Smooth muscle cell (in vitro differentiated cells): ENCODE data around the gene ALK. TPM values are rescaled to one million over a fixed set of nuclear protein-coding genes. Genes with fewer than 3 reads are reported as not detected.

ENCODE experiments used
- DNase-seq: peaks from one replicate; lab custom pipeline; 2025; ENCODE audit not compliant: unreplicated experiment; lab: John Stamatoyannopoulos, UW
- H2AFZ ChIP-seq: fragments of 200-600 bp; sonication (generic); 2 replicates; pipeline ENCODE4 v1.6.0; 2016; ENCODE audit warnings: antibody characterized with exemption, low read depth, mild to moderate bottlenecking
- H3F3A ChIP-seq: fragments of 200-600 bp; sonication (generic); 2 replicates; pipeline ENCODE4 v1.6.0; 2017; ENCODE audit warnings: antibody characterized with exemption, low read depth
- H3K27ac ChIP-seq: fragments of 200-600 bp; sonication (generic); 2 replicates; pipeline ENCODE4 v1.5.1; 2016; ENCODE audit warnings: low read depth, mild to moderate bottlenecking
- H3K27me3 ChIP-seq: fragments of 200-600 bp; sonication (generic); 2 replicates; pipeline ENCODE4 v1.6.1; 2016; ENCODE audit warnings: low read depth, mild to moderate bottlenecking
- H3K36me3 ChIP-seq: fragments of 200-600 bp; sonication (generic); 2 replicates; pipeline ENCODE4 v1.5.1; 2016; ENCODE audit warnings: low read depth
- H3K4me1 ChIP-seq: fragments of 200-600 bp; sonication (generic); 2 replicates; pipeline ENCODE4 v1.5.1; 2016; ENCODE audit warnings: low read depth
- H3K4me2 ChIP-seq: fragments of 200-600 bp; sonication (generic); 2 replicates; pipeline ENCODE4 v1.6.0; 2016; ENCODE audit warnings: mild to moderate bottlenecking
- H3K4me3 ChIP-seq: fragments of 200-600 bp; sonication (generic); 2 replicates; pipeline ENCODE4 v1.5.1; 2016; ENCODE audit warnings: mild to moderate bottlenecking
- H3K79me2 ChIP-seq: fragments of 200-600 bp; sonication (generic); 2 replicates; pipeline ENCODE4 v1.6.0; 2016; ENCODE audit warnings: low read depth, mild to moderate bottlenecking
- H3K9ac ChIP-seq: fragments of 200-600 bp; sonication (generic); 2 replicates; pipeline ENCODE4 v1.6.0; 2016; ENCODE audit warnings: low read depth
- H3K9me3 ChIP-seq: fragments of 200-600 bp; sonication (generic); replicated peaks from 2 replicates; pipeline ENCODE4 v1.5.1; 2016; ENCODE audit warnings: low read depth
- H4K20me1 ChIP-seq: fragments of 200-600 bp; sonication (generic); 2 replicates; pipeline ENCODE4 v1.6.0; 2016; ENCODE audit warnings: low read depth
- WGBS: methylation state at CpG from one replicate; pipeline ENCODE4 v1.1.7; 2016; ENCODE audit warnings: low lambda C conversion rate; 5-methylcytosine and 5-hydroxymethylcytosine counted together
- polyA plus RNA-seq: library from polyadenylated mRNA; unstranded; fragments of >200 nt; fragmentation: Nextera tagmentation; extraction: Ambion mirVana; gene quantifications from 2 replicates; pipeline ENCODE4 v1.2.1, GENCODE V29; 2016
- total RNA-seq: library from RNA; depleted of rRNA; stranded (reverse); fragments of >200 nt; gene quantifications from 2 replicates; pipeline ENCODE4 v1.2.3, GENCODE V29; 2014
- TF ChIP-seq, protein P1 (sequence below): fragments of 200-600 bp; sonication (generic); IDR thresholded peaks from 2 replicates; pipeline ENCODE4 v1.5.1; 2017; ENCODE audit warnings: borderline replicate concordance, mild to moderate bottlenecking, antibody characterized with exemption; ENCODE audit not compliant: insufficient read depth, poor library complexity, severe bottlenecking

The ALK gene
- total and polyA plus RNA-seq, 2 experiments from 2014 or later: 0.13 to 0.19 TPM

DNA sequence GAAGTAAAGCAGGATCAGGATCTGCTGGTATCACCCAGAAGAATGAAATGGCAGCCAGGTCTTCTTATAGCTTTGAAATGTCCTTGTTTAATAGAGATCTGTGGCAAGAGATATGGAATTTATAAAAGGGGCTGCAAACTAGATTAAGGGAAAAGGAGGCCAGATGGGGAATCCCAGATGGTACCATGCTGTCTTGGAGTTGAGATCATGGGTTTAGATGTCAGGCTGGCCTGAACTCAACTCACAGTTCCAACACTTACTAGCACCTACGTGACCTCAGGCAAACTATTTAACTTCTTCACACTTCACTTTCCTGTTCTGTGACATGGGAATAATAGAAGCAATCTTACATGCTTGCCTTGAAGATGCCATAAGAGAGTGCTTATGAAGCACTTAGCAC, 188.2 kb downstream of the ALK start:
- DNase-seq: no peak
- Histone ChIP-seq H3K79me2 (no peaks in the 10 kb centered on the region), H3K27ac (no peak overlapping the region), H3K4me1 (no peaks in the 10 kb centered on the region), H3K9me3 (no peaks in the 10 kb centered on the region), H4K20me1 (no peaks in the 10 kb centered on the region), H3K9ac (no peak overlapping the region), H3K27me3 (peaks cover 11% of the 10 kb centered on the region), H3K36me3 (no peaks in the 10 kb centered on the region), H3F3A (no peaks in the 10 kb centered on the region), H3K4me3 (no peak overlapping the region), H3K4me2 (no peak overlapping the region), H2AFZ (no peak overlapping the region)
- 93% methylated on average over 1 of the region's 1 CpG for WGBS
- TF ChIP-seq, protein P1, sequence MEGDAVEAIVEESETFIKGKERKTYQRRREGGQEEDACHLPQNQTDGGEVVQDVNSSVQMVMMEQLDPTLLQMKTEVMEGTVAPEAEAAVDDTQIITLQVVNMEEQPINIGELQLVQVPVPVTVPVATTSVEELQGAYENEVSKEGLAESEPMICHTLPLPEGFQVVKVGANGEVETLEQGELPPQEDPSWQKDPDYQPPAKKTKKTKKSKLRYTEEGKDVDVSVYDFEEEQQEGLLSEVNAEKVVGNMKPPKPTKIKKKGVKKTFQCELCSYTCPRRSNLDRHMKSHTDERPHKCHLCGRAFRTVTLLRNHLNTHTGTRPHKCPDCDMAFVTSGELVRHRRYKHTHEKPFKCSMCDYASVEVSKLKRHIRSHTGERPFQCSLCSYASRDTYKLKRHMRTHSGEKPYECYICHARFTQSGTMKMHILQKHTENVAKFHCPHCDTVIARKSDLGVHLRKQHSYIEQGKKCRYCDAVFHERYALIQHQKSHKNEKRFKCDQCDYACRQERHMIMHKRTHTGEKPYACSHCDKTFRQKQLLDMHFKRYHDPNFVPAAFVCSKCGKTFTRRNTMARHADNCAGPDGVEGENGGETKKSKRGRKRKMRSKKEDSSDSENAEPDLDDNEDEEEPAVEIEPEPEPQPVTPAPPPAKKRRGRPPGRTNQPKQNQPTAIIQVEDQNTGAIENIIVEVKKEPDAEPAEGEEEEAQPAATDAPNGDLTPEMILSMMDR: no peak

GRCh38 chr2:29731948-29732347, 189.4 kb downstream of the ALK start:
- no peaks in the 10 kb centered on the region for H3K36me3 ChIP-seq
- no peaks in the 10 kb centered on the region for H4K20me1 ChIP-seq
- no peak overlapping the region for H3K4me2 ChIP-seq
- H3K9me3 ChIP-seq: no peaks in the 10 kb centered on the region
- 83% methylated on average over 2 of the region's 2 CpGs for WGBS
- no peaks in the 10 kb centered on the region for H3K79me2 ChIP-seq
- no peak for DNase-seq
- TF ChIP-seq, protein P1: no peak
- H3K27me3 ChIP-seq: peaks cover 11% of the 10 kb centered on the region
- no peak overlapping the region for H3K27ac ChIP-seq
- no peak overlapping the region for H2AFZ ChIP-seq
- no peaks in the 10 kb centered on the region for H3F3A ChIP-seq
- no peaks in the 10 kb centered on the region for H3K4me1 ChIP-seq
- no peak overlapping the region for H3K4me3 ChIP-seq
- H3K9ac ChIP-seq: no peak overlapping the region

DNA sequence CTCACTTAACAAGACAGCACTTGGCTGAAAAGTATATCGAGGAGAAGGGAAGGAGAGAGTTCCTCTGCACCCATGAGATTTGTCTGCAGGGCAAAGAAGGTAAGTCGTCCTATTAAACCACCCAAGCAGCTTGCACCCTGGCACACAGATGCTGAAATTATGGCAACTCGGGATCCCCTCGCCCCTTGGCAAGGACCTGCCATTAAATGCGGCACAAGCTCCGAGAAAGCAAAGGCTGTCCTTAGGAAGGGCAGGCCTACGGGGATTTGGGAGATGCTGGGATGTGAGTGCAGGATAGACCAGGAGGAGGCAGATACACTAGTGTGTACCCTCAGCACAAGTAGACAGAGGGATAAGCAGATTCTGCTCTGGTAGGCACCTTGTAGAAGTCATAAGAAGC, 191.5 kb downstream of the ALK start:
- WGBS: 91% methylated on average over 7 of the region's 7 CpGs
- Histone ChIP-seq H3K4me2 (no peak overlapping the region), H3K79me2 (no peaks in the 10 kb centered on the region), H4K20me1 (no peaks in the 10 kb centered on the region), H2AFZ (no peak overlapping the region), H3K36me3 (no peaks in the 10 kb centered on the region), H3K4me3 (no peak overlapping the region), H3F3A (no peaks in the 10 kb centered on the region), H3K27me3 (peaks cover 11% of the 10 kb centered on the region), H3K9ac (no peak overlapping the region), H3K27ac (no peak overlapping the region), H3K9me3 (no peaks in the 10 kb centered on the region), H3K4me1 (no peaks in the 10 kb centered on the region)
- DNase-seq: no peak
- TF ChIP-seq, protein P1: no peak

DNA sequence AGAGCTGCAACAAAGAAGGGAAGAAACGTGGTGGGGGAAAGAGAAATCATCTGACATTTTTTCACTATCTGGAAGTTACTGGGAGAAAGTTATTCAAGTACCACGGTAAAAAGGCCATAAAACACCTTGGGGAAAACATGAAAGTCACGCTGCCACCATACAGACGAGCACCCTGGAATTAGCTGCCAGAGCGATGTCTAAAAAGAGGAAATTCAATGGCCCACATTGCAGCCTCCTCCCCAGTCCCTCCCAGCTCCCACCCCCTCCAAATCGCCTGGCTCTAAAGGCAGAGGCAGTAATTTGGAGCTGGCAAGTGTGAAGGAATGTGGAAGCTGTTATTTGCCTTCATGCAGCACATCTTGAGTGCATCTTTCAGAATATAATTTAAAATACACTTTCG, 192.0 kb downstream of the ALK start:
- no peak overlapping the region for H3K4me2 ChIP-seq
- DNase-seq: no peak

More for the DNA sequence above, 192.0 kb downstream of the ALK start:
- Histone ChIP-seq H3K9ac (no peak overlapping the region), H3K9me3 (no peaks in the 10 kb centered on the region), H3K27me3 (peaks cover 11% of the 10 kb centered on the region), H2AFZ (no peak overlapping the region), H3K27ac (no peak overlapping the region), H4K20me1 (no peaks in the 10 kb centered on the region), H3K4me3 (no peak overlapping the region), H3K4me1 (no peaks in the 10 kb centered on the region), H3F3A (no peaks in the 10 kb centered on the region), H3K36me3 (no peaks in the 10 kb centered on the region), H3K79me2 (no peaks in the 10 kb centered on the region)
- 70% methylated on average over 7 of the region's 7 CpGs for WGBS
- TF ChIP-seq, protein P1: no peak
